AG04450 (cell line): Measurements from ENCODE around the gene C17orf75. TPM values are rescaled to one million over a fixed set of nuclear protein-coding genes. Genes with fewer than 3 reads are reported as not detected.

Experiments used
- CTCF ChIA-PET: fragments of 300-600, 350-600 bp; formaldehyde crosslinking; extraction: SDS; loops from one replicate; lab custom pipeline; 2022; ENCODE audit warnings: antibody characterized with exemption, inconsistent platforms; lab: Charles Lee
- POLR2A ChIA-PET: fragments of 350-600 bp; formaldehyde crosslinking; extraction: SDS; loops from one replicate; lab custom pipeline; 2021; ENCODE audit warnings: antibody characterized with exemption, inconsistent platforms; lab: Yijun Ruan, JAX
- DNase-seq: peaks from one replicate; pipeline ENCODE4 v3.0.0-alpha.2; 2011; ENCODE audit warnings: low read depth, low spot score
- H3K27ac ChIP-seq: one replicate; pipeline ENCODE4 v1.5.1; 2012; ENCODE audit warnings: low read depth, low read length, control low read depth
- H3K27me3 ChIP-seq: one replicate; pipeline ENCODE4 v1.6.0; 2012; ENCODE audit warnings: low read length; ENCODE audit not compliant: control insufficient read depth, insufficient read depth
- H3K4me3 ChIP-seq: 2 replicates; pipeline ENCODE4 v1.5.1; 2011; ENCODE audit warnings: mild to moderate bottlenecking, low read depth, low read length, control low read depth
- H3K9me3 ChIP-seq: 2 replicates; pipeline ENCODE4 v1.5.1; 2012; ENCODE audit warnings: low read length; ENCODE audit not compliant: control insufficient read depth, insufficient read depth
- polyA plus RNA-seq: library from polyadenylated mRNA; depleted of rRNA; stranded (reverse); fragments of >200 nt; gene quantifications from 2 replicates; pipeline ENCODE4 v1.2.3, GENCODE V29; 2011
- TF ChIP-seq, protein P1 (sequence below): IDR thresholded peaks from 2 replicates; pipeline ENCODE4 v1.5.1; 2011; ENCODE audit warnings: low read depth, low read length, control low read depth, inconsistent platforms

C17orf75 gene
- polyA plus RNA-seq, 1 experiment = 19.1 TPM

DNA sequence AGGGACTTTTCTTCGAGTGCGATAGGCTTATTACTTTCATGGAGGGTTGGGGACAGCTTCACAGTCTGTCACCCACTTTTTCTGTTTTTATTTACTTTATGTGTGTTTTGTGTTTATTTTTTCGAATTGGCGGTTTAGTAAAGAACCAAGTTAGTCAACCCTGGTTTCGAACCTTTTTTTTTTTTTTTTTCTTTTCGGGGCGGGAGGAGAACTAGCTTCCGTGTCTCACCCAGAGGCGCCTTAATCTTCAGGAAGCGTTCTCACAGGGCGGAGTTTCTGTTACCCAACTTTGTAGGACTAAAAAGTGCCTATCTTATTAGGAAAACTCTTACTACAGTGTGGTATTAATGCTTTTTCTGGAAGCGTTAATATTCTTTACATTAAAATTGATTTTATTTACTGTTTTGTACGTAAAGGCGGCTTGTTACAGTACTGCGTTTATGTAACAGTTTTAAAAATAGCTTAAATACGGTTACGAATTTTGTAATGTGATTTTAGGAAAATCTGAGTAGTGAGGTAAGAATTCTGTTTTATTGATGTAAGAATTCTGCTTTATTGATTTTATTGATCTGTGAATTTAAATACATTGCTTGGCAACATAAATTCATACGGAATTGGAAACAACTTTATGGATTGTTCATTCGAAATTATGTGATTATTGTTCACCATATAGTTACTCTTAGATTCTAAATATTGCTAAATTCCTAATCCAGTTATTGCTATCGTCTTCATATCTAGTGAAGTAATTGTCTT is 8.9 kb upstream of the C17orf75 start:
- H3K4me3 ChIP-seq = peak overlapping the region; percentile 100
- ChIA-PET POLR2A (interaction anchor here (0.7 to 1.9 kb wide), 4 partner anchors 9 to 105 kb away, joined by 3 to 10 read pairs (median 5); partner anchors contain the start of gene C17orf75), CTCF (no interaction called here)
- peaks cover 4% of the 10 kb centered on the region; the same call in 1 of the 2 replicates for H3K9me3 ChIP-seq
- no peaks in the 10 kb centered on the region for H3K27me3 ChIP-seq
- DNase-seq = no peak
- TF ChIP-seq, protein P1, sequence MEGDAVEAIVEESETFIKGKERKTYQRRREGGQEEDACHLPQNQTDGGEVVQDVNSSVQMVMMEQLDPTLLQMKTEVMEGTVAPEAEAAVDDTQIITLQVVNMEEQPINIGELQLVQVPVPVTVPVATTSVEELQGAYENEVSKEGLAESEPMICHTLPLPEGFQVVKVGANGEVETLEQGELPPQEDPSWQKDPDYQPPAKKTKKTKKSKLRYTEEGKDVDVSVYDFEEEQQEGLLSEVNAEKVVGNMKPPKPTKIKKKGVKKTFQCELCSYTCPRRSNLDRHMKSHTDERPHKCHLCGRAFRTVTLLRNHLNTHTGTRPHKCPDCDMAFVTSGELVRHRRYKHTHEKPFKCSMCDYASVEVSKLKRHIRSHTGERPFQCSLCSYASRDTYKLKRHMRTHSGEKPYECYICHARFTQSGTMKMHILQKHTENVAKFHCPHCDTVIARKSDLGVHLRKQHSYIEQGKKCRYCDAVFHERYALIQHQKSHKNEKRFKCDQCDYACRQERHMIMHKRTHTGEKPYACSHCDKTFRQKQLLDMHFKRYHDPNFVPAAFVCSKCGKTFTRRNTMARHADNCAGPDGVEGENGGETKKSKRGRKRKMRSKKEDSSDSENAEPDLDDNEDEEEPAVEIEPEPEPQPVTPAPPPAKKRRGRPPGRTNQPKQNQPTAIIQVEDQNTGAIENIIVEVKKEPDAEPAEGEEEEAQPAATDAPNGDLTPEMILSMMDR = no peak
- peak overlapping the region; percentile 98 for H3K27ac ChIP-seq

DNA sequence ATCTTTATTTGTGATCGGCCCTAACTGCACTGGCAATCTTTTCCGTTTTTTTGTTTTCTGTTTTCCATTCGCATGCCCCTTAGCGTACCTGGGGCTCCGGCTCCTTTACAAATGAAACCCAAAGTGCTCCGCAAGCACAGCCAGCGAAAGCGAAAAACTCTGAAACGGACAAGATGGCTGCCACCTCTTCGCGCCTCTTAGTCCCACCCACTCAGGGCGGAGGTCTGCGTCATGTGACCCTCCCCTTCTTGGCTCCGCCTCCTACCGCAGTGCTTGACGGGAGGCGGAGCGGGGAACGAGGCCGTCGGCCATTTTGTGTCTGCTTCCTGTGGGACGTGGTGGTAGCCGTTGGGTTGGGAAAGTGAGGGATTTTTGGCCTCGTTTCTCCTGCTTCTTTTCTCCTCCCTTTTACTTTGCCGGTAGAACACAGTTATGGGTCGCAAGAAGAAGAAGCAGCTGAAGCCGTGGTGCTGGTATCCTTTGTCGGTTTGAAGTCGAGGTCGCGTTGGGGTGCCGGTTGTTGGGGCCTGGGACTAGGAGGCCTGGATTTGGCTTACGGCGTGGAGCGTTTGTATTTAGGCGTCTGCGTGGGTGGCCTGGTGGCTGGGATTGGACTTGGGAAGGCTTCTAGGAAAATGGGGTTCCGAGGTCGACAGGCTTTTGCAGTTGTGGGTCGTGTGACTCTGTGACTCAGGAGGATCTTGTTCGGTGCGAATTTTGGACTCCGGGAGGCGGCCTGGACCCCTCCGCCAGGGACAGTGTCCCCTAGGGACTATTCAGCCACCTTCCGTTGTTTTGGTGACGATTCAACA is 8.1 kb upstream of the C17orf75 start, which contains the start of gene ZNF207:
Gene ZNF207 (plus strand): TSS at position 304 of the 812 bp plus-strand sequence. CDS start 129 bp downstream, at position 433.
- H3K27me3 ChIP-seq = no peaks in the 10 kb centered on the region
- peak within 1 kb of the TSS; percentile 100 for H3K4me3 ChIP-seq
- peak within 1 kb of the TSS; percentile 98 for H3K27ac ChIP-seq
- ChIA-PET POLR2A (interaction anchor here (1.9 kb wide), 1 partner anchor 14 kb away, joined by 10 read pairs; no protein-coding TSS in a partner anchor), CTCF (no interaction called here)
- DNase-seq = peak; percentile 92
- TF ChIP-seq, protein P1 = no peak
- H3K9me3 ChIP-seq = peaks cover 4% of the 10 kb centered on the region; the same call in 1 of the 2 replicates

DNA sequence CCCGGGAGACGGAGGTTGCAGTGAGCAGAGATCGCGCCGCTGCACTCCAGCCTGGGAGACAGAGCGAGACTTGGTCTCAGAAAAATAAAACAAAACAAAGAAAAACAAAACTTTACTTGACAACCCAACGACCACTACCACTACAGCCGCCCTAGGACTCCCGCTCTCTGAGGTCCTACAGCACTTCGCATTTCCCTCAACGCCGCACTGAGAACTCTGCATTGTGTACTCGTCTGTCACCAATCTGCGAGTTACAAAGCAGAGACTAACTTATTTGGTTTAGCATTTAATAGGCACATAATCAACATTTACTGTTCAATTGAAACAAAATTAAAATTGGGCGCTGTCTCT is 7.5 kb upstream of the C17orf75 start:
- no peak for DNase-seq
- CTCF ChIA-PET = no interaction called here
- H3K27me3 ChIP-seq = no peaks in the 10 kb centered on the region
- H3K27ac ChIP-seq = peak overlapping the region; percentile 98
- H3K4me3 ChIP-seq = peak overlapping the region; percentile 100
- H3K9me3 ChIP-seq = peaks cover 4% of the 10 kb centered on the region; the same call in 1 of the 2 replicates
- TF ChIP-seq, protein P1 = no peak
- POLR2A ChIA-PET = no interaction called here

DNA sequence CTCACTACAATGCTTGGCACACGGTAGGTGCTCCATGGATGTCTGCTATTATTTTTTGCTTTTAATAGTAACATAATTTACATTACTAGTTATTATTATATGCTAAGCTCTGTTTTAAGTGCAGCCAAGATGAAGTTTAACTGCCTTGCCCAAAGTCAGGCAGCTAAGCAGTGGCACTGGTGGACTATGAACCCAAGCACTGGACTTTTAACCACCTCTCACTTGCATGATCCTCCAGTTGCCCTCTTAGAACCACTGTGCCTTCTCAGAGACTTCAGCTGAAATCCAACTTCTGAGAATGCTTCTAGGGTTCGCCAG is 6.5 kb upstream of the C17orf75 start:
- Histone ChIP-seq H3K27me3 (no peaks in the 10 kb centered on the region), H3K27ac (no peak overlapping the region), H3K9me3 (peaks cover 4% of the 10 kb centered on the region; the same call in 1 of the 2 replicates), H3K4me3 (no peak overlapping the region)
- ChIA-PET CTCF (no interaction called here), POLR2A (no interaction called here)
- no peak for DNase-seq
- TF ChIP-seq, protein P1 = no peak
